ENCODE results near the gene RPUSD1. TPM values are rescaled to one million over a fixed set of nuclear protein-coding genes. Genes with fewer than 3 reads are reported as not detected.

The RPUSD1 gene
- total RNA-seq, 1 experiment from 2014 or later, result 48.6 TPM

GRCh38 chr16:761625-762513 lies 26.3 kb downstream of the RPUSD1 start:
- H3K4me1 ChIP-seq (ENCODE audit: insufficient read depth, low read length), result no peaks in the 10 kb centered on the region
- no peak overlapping the region for H3K9ac ChIP-seq (ENCODE audit: extremely low read depth, insufficient read length, low read length)
- no peak for TF ChIP-seq CTCF (conservative IDR thresholded peaks at IDR 0.05)

More at GRCh38 chr16:761625-762513, 26.3 kb downstream of the RPUSD1 start:
- no peaks in the 10 kb centered on the region for H3K9me3 ChIP-seq (ENCODE audit: control insufficient read depth, low read depth, low read length)
- H3K27me3 ChIP-seq (ENCODE audit: insufficient read depth, low read length), result no peaks in the 10 kb centered on the region
- H3K23me2 ChIP-seq (ENCODE audit: insufficient read length, low read depth, low read length, poor library complexity, severe bottlenecking), result no peaks in the 10 kb centered on the region
- H4K20me1 ChIP-seq (ENCODE audit: control insufficient read depth, insufficient read depth, insufficient read length), result no peaks in the 10 kb centered on the region
- no peak overlapping the region for H3K56ac ChIP-seq (ENCODE audit: insufficient read length, low read depth, low read length)
- no peak for DNase-seq
- Mint-ChIP-seq H3K4me3 (no peak overlapping the region), H3K36me3 (ENCODE audit: insufficient read depth in 1 of 3, low read depth in 3 of 3) (no peaks in the 10 kb centered on the region), H3K4me1 (peaks cover 5 to 10% of the 10 kb centered on the region in 2 experiments), H3K27ac (no peak overlapping the region), H3K27me3 (ENCODE audit: low read depth) (peaks cover 16% of the 10 kb centered on the region), H3K9me3 (no peaks in the 10 kb centered on the region)
- no peak overlapping the region for H4K8ac ChIP-seq (replicated peaks; ENCODE audit: insufficient read length, low read depth, low read length)
- WGBS (ENCODE audit: extremely low coverage, insufficient read length, low lambda C conversion rate), result no CpG with 5 or more reads among the region's 22 CpGs
- H2AFZ ChIP-seq (ENCODE audit: low read length), result no peak overlapping the region
- H2BK12ac ChIP-seq (ENCODE audit: insufficient read length, low read depth, low read length), result no peak overlapping the region
- no peak overlapping the region for H3K4ac ChIP-seq (ENCODE audit: low read depth, low read length)
- H2AK5ac ChIP-seq (ENCODE audit: insufficient read length, low read length), result no peak overlapping the region
- no peak overlapping the region for H3K14ac ChIP-seq (ENCODE audit: insufficient read depth, low read length)
- no peak overlapping the region for H4K91ac ChIP-seq (ENCODE audit: insufficient read length, low read depth, low read length)
- no peaks in the 10 kb centered on the region for H3K79me1 ChIP-seq (ENCODE audit: insufficient read depth, low read depth, low read length, poor library complexity, severe bottlenecking)
- H3K27ac ChIP-seq (ENCODE audit: insufficient read length, low read depth, low read length), result no peak overlapping the region
- H4K5ac ChIP-seq (ENCODE audit: insufficient read length, low read depth, low read length), result no peak overlapping the region
- no peak overlapping the region for H2BK15ac ChIP-seq (ENCODE audit: low read depth, low read length)
- no peak overlapping the region for H2BK5ac ChIP-seq (ENCODE audit: insufficient read length, low read length)
- no peak overlapping the region for H3K4me2 ChIP-seq (ENCODE audit: insufficient read depth, insufficient read length, low read length)
- H3K18ac ChIP-seq (ENCODE audit: insufficient read length, low read depth, low read length), result no peak overlapping the region
- H3K23ac ChIP-seq (ENCODE audit: insufficient read length, low read depth, low read length), result no peak overlapping the region
- no peak overlapping the region for H3T11ph ChIP-seq (ENCODE audit: low read length)
- H2BK120ac ChIP-seq (ENCODE audit: low read depth, low read length, poor library complexity, severe bottlenecking), result no peak overlapping the region
- no peak overlapping the region for H2BK20ac ChIP-seq (ENCODE audit: low read depth, low read length, poor library complexity, severe bottlenecking)
- H3K79me2 ChIP-seq (ENCODE audit: insufficient read depth, low read length), result no peaks in the 10 kb centered on the region

Data from H9 (cell line).